Bronchial epithelial cell (primary cell): ENCODE measurements around the gene MC1R. TPM values are rescaled to one million over a fixed set of nuclear protein-coding genes. Genes with fewer than 3 reads are reported as not detected.

ENCODE experiments used
- DNase-seq: peaks from one replicate; pipeline ENCODE4 v3.0.0-alpha.2; 2010; ENCODE audit warnings: low read depth
- FAIRE-seq: peaks from 2 replicates; lab custom pipeline; 2011; peaks lifted over from hg19 to GRCh38; lab: Jason Lieb, UNC
- H3K27me3 ChIP-seq: 2 replicates; pipeline ENCODE4 v1.5.1; 2011; ENCODE audit warnings: low read length; ENCODE audit not compliant: control insufficient read depth, insufficient read depth
- H3K36me3 ChIP-seq: 2 replicates; pipeline ENCODE4 v1.5.1; 2011; ENCODE audit warnings: low read length; ENCODE audit not compliant: control insufficient read depth, insufficient read depth
- H3K4me3 ChIP-seq: 2 replicates; pipeline ENCODE4 v1.5.1; 2011; ENCODE audit warnings: mild to moderate bottlenecking, low read depth, low read length, control low read depth
- total RNA-seq: library from RNA; depleted of rRNA; stranded (reverse); fragments of >200 nt; gene quantifications from 2 replicates; pipeline ENCODE4 v1.2.1, GENCODE V29; 2014
- TF ChIP-seq, protein P1 (sequence below): IDR thresholded peaks from 2 replicates; pipeline ENCODE4 v1.5.1; 2011; ENCODE audit warnings: mild to moderate bottlenecking, moderate library complexity, low read length, control low read depth, inconsistent platforms; ENCODE audit not compliant: insufficient read depth, severe bottlenecking

MC1R gene
- total RNA-seq, 1 donor from 2014 or later: 1.6 TPM

DNA sequence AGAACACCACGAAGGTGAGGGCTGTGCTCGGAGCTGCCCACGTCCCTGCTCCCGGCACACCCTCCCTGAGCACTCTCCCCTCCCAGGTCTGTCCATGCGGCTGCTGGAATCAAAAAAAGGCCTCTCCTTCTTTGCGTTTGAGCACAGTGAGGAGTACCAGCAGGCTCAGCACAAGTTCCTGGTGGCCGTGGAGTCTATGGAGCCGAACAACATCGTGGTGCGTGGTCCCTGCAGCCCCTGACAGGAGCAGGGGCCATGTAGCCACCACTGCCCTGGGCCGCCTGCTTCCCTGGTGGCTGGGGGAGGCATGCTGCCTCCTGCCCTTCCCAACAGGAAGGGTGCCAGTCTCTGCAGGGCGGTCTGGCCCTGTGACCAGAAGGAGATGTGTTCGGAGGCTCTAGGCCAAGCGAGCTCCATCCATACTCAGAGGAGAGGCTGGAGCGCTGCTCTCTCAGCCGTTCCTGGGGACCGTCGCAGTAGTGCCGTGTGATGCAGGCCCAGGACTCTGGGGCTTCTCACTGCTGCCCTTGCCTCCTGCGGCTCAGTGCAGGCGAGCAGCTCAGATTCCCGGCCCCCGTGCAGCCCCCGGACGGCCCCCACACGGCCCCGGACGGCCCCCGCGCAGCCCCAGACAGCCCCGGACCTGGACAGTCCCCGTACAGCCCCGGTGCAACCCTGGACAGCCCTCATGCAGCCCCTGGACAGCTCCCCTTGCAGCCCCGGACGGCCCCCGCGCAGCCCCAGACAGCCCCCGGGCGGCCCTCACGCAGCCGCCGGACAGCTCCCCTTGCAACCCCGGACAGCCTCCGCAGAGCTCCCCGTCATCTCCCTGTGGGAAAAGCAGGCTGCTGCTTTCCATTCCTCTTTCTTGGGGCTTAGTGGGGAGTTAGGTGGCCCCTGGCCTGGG, 24.8 kb upstream of the MC1R start:
- H3K27me3 ChIP-seq: no peaks in the 10 kb centered on the region
- FAIRE-seq: no peak
- TF ChIP-seq, protein P1, sequence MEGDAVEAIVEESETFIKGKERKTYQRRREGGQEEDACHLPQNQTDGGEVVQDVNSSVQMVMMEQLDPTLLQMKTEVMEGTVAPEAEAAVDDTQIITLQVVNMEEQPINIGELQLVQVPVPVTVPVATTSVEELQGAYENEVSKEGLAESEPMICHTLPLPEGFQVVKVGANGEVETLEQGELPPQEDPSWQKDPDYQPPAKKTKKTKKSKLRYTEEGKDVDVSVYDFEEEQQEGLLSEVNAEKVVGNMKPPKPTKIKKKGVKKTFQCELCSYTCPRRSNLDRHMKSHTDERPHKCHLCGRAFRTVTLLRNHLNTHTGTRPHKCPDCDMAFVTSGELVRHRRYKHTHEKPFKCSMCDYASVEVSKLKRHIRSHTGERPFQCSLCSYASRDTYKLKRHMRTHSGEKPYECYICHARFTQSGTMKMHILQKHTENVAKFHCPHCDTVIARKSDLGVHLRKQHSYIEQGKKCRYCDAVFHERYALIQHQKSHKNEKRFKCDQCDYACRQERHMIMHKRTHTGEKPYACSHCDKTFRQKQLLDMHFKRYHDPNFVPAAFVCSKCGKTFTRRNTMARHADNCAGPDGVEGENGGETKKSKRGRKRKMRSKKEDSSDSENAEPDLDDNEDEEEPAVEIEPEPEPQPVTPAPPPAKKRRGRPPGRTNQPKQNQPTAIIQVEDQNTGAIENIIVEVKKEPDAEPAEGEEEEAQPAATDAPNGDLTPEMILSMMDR: no peak
- no peak overlapping the region for H3K4me3 ChIP-seq
- no peak for DNase-seq
- H3K36me3 ChIP-seq: peaks cover 36% of the 10 kb centered on the region

DNA sequence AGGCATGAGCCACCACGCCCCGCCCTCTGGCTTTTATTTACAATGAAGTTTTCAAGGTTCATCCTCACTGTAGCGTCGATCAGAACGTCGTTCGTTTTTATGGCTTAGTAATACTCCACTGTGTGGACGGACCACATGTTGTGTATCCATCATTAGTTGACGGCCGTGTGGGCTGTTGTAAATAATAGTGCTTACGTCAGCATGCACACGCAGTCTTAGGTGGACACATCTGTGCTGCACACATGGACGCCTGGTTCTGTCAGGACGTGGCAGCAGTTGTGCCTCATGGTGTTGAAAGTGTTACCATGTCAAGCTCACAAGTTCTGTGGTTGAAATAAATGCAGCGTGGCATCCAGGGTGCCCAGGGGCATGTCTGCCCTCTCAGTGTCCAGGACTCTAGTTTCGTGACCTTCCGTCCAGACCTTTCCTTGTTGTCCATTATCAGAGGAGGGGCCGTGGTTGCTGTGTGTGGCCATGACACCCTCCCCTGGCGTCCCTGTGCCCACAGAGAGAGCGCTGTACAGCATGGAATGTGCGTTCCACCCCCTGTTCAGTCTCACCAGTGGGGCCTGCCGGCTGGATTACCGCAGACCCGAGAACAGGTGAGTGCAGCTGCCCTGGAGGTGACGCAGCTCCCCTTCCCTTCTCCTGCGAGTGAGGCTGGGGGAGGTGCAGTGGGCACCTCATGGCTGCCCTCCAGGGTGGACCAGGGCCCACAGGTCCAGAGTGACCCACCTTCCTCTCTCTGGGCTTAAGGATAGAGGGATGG, 23.0 kb upstream of the MC1R start:
- FAIRE-seq (peak; percentile 95), DNase-seq (no peak)
- H3K27me3 ChIP-seq: no peaks in the 10 kb centered on the region
- H3K36me3 ChIP-seq: peaks cover 40% of the 10 kb centered on the region
- no peak overlapping the region for H3K4me3 ChIP-seq
- TF ChIP-seq, protein P1: no peak

DNA sequence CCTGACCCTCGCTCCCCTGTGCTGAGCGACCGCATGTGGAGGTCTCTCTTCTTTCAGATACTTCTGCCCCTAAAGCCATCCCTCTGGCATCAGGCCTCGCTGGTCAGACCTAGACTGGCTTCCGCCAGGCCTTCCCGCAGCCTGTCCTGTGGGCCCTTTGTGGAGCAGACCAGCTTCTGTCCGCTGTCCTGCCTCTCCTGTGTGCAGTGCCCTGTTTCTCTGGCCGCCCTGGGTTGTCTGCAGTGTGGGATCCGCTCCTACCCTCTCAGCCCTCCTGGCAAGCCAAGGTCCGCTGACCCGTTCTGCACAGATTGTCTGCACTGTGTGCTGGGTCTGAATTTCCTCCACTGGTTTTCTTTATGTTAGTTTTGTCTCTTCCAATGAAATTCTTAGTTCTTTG, 21.5 kb upstream of the MC1R start:
- Histone ChIP-seq H3K36me3 (peaks cover 36% of the 10 kb centered on the region), H3K4me3 (no peak overlapping the region), H3K27me3 (no peaks in the 10 kb centered on the region)
- FAIRE-seq (no peak), DNase-seq (no peak)
- TF ChIP-seq, protein P1: no peak

DNA sequence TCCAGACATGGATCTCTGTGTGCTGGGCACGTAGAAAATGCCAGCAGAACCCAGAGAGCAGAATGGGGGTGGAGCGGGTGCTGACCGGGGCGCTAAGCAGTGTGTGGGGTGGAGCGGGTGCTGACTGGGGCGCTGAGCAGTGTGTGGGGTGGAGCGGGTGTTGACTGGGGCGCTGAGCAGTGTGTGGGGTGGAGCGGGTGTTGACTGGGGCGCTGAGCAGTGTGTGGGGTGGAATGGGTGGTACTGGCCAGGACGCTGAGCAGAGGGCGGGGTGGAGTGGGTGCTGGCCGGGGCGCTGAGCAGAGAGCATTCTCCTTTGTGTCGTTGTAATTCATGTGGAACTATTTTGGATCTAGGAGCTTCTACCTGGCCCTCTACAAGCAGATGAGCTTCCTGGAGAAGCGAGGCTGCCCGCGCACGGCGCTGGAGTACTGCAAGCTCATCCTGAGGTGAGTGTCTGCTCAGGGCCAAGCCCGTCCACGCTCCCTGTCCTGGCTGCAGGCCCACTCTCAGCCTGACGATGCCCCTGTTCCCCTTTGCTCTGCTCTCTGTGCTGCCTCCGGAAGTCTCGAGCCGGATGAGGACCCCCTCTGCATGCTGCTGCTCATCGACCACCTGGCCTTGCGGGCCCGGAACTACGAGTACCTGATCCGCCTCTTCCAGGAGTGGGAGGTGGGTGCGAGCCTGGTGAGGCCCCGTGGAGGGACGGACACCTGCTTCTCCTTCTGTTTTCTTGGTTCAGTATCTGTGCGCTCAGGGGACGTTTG, 20.3 kb upstream of the MC1R start:
- FAIRE-seq (no peak), DNase-seq (no peak)
- Histone ChIP-seq H3K36me3 (peaks cover 36% of the 10 kb centered on the region), H3K4me3 (no peak overlapping the region), H3K27me3 (no peaks in the 10 kb centered on the region)
- TF ChIP-seq, protein P1: no peak

DNA sequence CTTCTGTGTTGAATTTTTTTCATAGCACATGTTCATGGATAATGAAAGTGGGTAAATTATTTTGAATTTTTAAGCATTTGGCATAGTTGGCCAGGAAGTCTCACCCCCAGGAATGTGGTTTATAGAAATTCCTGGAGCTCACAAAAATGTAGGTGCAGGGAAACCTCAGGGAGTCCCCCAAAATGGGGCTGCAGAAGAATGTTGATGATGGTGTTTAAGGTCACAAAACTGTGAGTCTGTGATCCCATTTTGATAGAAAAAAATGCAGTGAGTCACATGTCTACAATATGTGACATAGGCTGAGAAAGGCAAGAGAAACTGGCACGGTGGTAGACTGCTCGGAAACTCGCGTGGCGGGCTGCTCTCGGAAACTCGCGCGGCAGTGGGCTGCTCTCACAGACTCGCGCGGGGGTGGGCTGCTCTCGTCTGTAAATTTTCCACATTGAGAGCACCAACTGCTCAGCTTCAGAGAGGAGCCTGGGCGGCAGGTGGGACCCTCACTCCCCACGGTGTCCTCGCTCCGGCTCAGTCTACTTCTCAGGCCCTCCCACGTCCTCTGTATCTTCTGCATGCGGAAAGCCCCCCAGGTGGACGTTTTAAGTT, 18.7 kb upstream of the MC1R start:
- no peak overlapping the region for H3K4me3 ChIP-seq
- FAIRE-seq (no peak), DNase-seq (no peak)
- H3K36me3 ChIP-seq: peaks cover 36% of the 10 kb centered on the region
- TF ChIP-seq, protein P1: no peak
- no peaks in the 10 kb centered on the region for H3K27me3 ChIP-seq
